Measurements from ENCODE around the gene SH3GLB2. TPM values are rescaled to one million over a fixed set of nuclear protein-coding genes. Genes with fewer than 3 reads are reported as not detected.

Gene SH3GLB2
- total and polyA plus RNA-seq, 4 donors, result 5.0 to 26.9 (median 18.3) TPM

- Histone ChIP-seq H3K9ac (ENCODE audit: low read depth in 1 of 2, low read length in 2 of 2) (no peak overlapping the region), H3K9me3 (ENCODE audit: control insufficient read depth in 4 of 4, low read length in 3 of 4) (no peaks in the 10 kb centered on the region), H3K27me3 (ENCODE audit: control insufficient read depth in 4 of 4, insufficient read depth in 4 of 4, low read length in 3 of 4) (no peaks in the 10 kb centered on the region), H3K4me3 (ENCODE audit: low read depth in 1 of 3, low read length in 3 of 3) (no peak overlapping the region), H3K36me3 (ENCODE audit: control insufficient read depth in 4 of 4, insufficient read depth in 3 of 4, low read depth in 1 of 4, low read length in 3 of 4) (peaks cover 0 to 20% (median 5%) of the 10 kb centered on the region in 4 donors), H3K27ac (ENCODE audit: low read depth in 1 of 2, low read length in 2 of 2) (peak overlapping the region in 1 of 2 donors; percentile 34), H3K4me1 (ENCODE audit: control insufficient read depth in 4 of 4, insufficient read depth in 4 of 4, low read length in 3 of 4) (peaks cover 4 to 19% (median 11%) of the 10 kb centered on the region in 4 donors)
- no peak for DNase-seq (ENCODE audit: low spot score)
- 93% methylated on average over 9 of the region's 9 CpGs for WGBS
- TF ChIP-seq, protein P1, sequence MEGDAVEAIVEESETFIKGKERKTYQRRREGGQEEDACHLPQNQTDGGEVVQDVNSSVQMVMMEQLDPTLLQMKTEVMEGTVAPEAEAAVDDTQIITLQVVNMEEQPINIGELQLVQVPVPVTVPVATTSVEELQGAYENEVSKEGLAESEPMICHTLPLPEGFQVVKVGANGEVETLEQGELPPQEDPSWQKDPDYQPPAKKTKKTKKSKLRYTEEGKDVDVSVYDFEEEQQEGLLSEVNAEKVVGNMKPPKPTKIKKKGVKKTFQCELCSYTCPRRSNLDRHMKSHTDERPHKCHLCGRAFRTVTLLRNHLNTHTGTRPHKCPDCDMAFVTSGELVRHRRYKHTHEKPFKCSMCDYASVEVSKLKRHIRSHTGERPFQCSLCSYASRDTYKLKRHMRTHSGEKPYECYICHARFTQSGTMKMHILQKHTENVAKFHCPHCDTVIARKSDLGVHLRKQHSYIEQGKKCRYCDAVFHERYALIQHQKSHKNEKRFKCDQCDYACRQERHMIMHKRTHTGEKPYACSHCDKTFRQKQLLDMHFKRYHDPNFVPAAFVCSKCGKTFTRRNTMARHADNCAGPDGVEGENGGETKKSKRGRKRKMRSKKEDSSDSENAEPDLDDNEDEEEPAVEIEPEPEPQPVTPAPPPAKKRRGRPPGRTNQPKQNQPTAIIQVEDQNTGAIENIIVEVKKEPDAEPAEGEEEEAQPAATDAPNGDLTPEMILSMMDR (IDR thresholded peaks at IDR 0.05; ENCODE audit: low read depth, low read length, missing input control), result no peak
- TF ChIP-seq ZBTB33 (IDR thresholded peaks at IDR 0.05) (no peak), GABPA (IDR thresholded peaks at IDR 0.05 in 1 of 2, conservative IDR thresholded peaks at IDR 0.05 in 1 of 2) (no peak), EGR1 (IDR thresholded peaks at IDR 0.05; ENCODE audit: low read depth in 2 of 2) (no peak), YY1 (IDR thresholded peaks at IDR 0.05) (no peak), MAX (IDR thresholded peaks at IDR 0.05) (no peak), RXRA (IDR thresholded peaks at IDR 0.05) (no peak), FOXA2 (IDR thresholded peaks at IDR 0.05) (no peak), HNF4G (IDR thresholded peaks at IDR 0.05) (no peak), FOXA1 (IDR thresholded peaks at IDR 0.05) (no peak), HNF4A (conservative IDR thresholded peaks at IDR 0.05) (no peak), SP1 (IDR thresholded peaks at IDR 0.05) (no peak), TAF1 (conservative IDR thresholded peaks at IDR 0.05) (no peak), RAD21 (IDR thresholded peaks at IDR 0.05) (no peak), NR2F2 (IDR thresholded peaks at IDR 0.05) (no peak), JUND (IDR thresholded peaks at IDR 0.05) (no peak)
- TF ChIP-seq, protein P2, sequence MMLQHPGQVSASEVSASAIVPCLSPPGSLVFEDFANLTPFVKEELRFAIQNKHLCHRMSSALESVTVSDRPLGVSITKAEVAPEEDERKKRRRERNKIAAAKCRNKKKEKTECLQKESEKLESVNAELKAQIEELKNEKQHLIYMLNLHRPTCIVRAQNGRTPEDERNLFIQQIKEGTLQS (IDR thresholded peaks at IDR 0.05), result no peak
- TF ChIP-seq, protein P3, sequence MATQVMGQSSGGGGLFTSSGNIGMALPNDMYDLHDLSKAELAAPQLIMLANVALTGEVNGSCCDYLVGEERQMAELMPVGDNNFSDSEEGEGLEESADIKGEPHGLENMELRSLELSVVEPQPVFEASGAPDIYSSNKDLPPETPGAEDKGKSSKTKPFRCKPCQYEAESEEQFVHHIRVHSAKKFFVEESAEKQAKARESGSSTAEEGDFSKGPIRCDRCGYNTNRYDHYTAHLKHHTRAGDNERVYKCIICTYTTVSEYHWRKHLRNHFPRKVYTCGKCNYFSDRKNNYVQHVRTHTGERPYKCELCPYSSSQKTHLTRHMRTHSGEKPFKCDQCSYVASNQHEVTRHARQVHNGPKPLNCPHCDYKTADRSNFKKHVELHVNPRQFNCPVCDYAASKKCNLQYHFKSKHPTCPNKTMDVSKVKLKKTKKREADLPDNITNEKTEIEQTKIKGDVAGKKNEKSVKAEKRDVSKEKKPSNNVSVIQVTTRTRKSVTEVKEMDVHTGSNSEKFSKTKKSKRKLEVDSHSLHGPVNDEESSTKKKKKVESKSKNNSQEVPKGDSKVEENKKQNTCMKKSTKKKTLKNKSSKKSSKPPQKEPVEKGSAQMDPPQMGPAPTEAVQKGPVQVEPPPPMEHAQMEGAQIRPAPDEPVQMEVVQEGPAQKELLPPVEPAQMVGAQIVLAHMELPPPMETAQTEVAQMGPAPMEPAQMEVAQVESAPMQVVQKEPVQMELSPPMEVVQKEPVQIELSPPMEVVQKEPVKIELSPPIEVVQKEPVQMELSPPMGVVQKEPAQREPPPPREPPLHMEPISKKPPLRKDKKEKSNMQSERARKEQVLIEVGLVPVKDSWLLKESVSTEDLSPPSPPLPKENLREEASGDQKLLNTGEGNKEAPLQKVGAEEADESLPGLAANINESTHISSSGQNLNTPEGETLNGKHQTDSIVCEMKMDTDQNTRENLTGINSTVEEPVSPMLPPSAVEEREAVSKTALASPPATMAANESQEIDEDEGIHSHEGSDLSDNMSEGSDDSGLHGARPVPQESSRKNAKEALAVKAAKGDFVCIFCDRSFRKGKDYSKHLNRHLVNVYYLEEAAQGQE (IDR thresholded peaks at IDR 0.05), result no peak
These were observed 34.9 kb upstream of the SH3GLB2 start for GRCh38 chr9:129063061-129063460.

Measured in liver (tissue), 9 donors.